Measurements from ENCODE around the gene FBXL19.

Gene FBXL19

GRCh38 chr16:30979170-30980022 is 56.0 kb downstream of the FBXL19 start:
- Histone ChIP-seq H3K4me1 (ENCODE audit: control insufficient read depth, insufficient read depth, low read length) (peaks cover 10% of the 10 kb centered on the region), H3K36me3 (ENCODE audit: control insufficient read depth, insufficient read depth, low read length, severe bottlenecking) (peaks cover 74% of the 10 kb centered on the region), H3K4me3 (ENCODE audit: low read length) (no peak overlapping the region), H3K27me3 (replicated peaks; ENCODE audit: control insufficient read depth, insufficient read depth, low read length) (no peaks in the 10 kb centered on the region), H3K9ac (ENCODE audit: low read length) (no peak overlapping the region), H3K9me3 (ENCODE audit: control insufficient read depth, low read length) (no peaks in the 10 kb centered on the region)
- DNase-seq (ENCODE audit: low read depth), result no peak

GRCh38 chr16:30980023-30980371 is 56.6 kb downstream of the FBXL19 start:
- Histone ChIP-seq H3K27me3 (replicated peaks; ENCODE audit: control insufficient read depth, insufficient read depth, low read length) (no peaks in the 10 kb centered on the region), H3K4me1 (ENCODE audit: control insufficient read depth, insufficient read depth, low read length) (peaks cover 10% of the 10 kb centered on the region), H3K9me3 (ENCODE audit: control insufficient read depth, low read length) (no peaks in the 10 kb centered on the region), H3K36me3 (ENCODE audit: control insufficient read depth, insufficient read depth, low read length, severe bottlenecking) (peaks cover 73% of the 10 kb centered on the region), H3K4me3 (ENCODE audit: low read length) (no peak overlapping the region), H3K9ac (ENCODE audit: low read length) (no peak overlapping the region)
- no peak for DNase-seq (ENCODE audit: low read depth)

- H3K27me3 ChIP-seq (replicated peaks; ENCODE audit: control insufficient read depth, insufficient read depth, low read length), result no peaks in the 10 kb centered on the region
- H3K4me1 ChIP-seq (ENCODE audit: control insufficient read depth, insufficient read depth, low read length), result peaks cover 14% of the 10 kb centered on the region
- H3K9ac ChIP-seq (ENCODE audit: low read length), result no peak overlapping the region
- no peak for DNase-seq (ENCODE audit: low read depth)
- H3K36me3 ChIP-seq (ENCODE audit: control insufficient read depth, insufficient read depth, low read length, severe bottlenecking), result peaks cover 68% of the 10 kb centered on the region
- H3K4me3 ChIP-seq (ENCODE audit: low read length), result no peak overlapping the region
- H3K9me3 ChIP-seq (ENCODE audit: control insufficient read depth, low read length), result no peaks in the 10 kb centered on the region
These were observed 57.1 kb downstream of the FBXL19 start for GRCh38 chr16:30980434-30980833.

GRCh38 chr16:30980959-30981358 is 57.6 kb downstream of the FBXL19 start:
- no peak for DNase-seq (ENCODE audit: low read depth)
- Histone ChIP-seq H3K27me3 (replicated peaks; ENCODE audit: control insufficient read depth, insufficient read depth, low read length) (no peaks in the 10 kb centered on the region), H3K36me3 (ENCODE audit: control insufficient read depth, insufficient read depth, low read length, severe bottlenecking) (peaks cover 63% of the 10 kb centered on the region), H3K4me3 (ENCODE audit: low read length) (no peak overlapping the region), H3K9ac (ENCODE audit: low read length) (no peak overlapping the region), H3K4me1 (ENCODE audit: control insufficient read depth, insufficient read depth, low read length) (peaks cover 19% of the 10 kb centered on the region), H3K9me3 (ENCODE audit: control insufficient read depth, low read length) (no peaks in the 10 kb centered on the region)

GRCh38 chr16:30982548-30983288 is 59.3 kb downstream of the FBXL19 start:
- H3K27me3 ChIP-seq (replicated peaks; ENCODE audit: control insufficient read depth, insufficient read depth, low read length), result no peaks in the 10 kb centered on the region
- H3K36me3 ChIP-seq (ENCODE audit: control insufficient read depth, insufficient read depth, low read length, severe bottlenecking), result peaks cover 48% of the 10 kb centered on the region
- no peaks in the 10 kb centered on the region for H3K9me3 ChIP-seq (ENCODE audit: control insufficient read depth, low read length)
- no peak overlapping the region for H3K9ac ChIP-seq (ENCODE audit: low read length)
- no peak for DNase-seq (ENCODE audit: low read depth)
- peaks cover 29% of the 10 kb centered on the region for H3K4me1 ChIP-seq (ENCODE audit: control insufficient read depth, insufficient read depth, low read length)
- H3K4me3 ChIP-seq (ENCODE audit: low read length), result no peak overlapping the region

- H3K36me3 ChIP-seq (ENCODE audit: control insufficient read depth, insufficient read depth, low read length, severe bottlenecking), result peaks cover 41% of the 10 kb centered on the region
- H3K4me1 ChIP-seq (ENCODE audit: control insufficient read depth, insufficient read depth, low read length), result peaks cover 29% of the 10 kb centered on the region
These were observed 60.0 kb downstream of the FBXL19 start for GRCh38 chr16:30983289-30983889.

GRCh38 chr16:30983898-30984610 is 60.7 kb downstream of the FBXL19 start:
- no peaks in the 10 kb centered on the region for H3K27me3 ChIP-seq (replicated peaks; ENCODE audit: control insufficient read depth, insufficient read depth, low read length)
- H3K4me3 ChIP-seq (ENCODE audit: low read length), result no peak overlapping the region
- H3K36me3 ChIP-seq (ENCODE audit: control insufficient read depth, insufficient read depth, low read length, severe bottlenecking), result peaks cover 37% of the 10 kb centered on the region
- H3K4me1 ChIP-seq (ENCODE audit: control insufficient read depth, insufficient read depth, low read length), result peaks cover 29% of the 10 kb centered on the region
- DNase-seq (ENCODE audit: low read depth), result no peak
- H3K9ac ChIP-seq (ENCODE audit: low read length), result no peak overlapping the region
- no peaks in the 10 kb centered on the region for H3K9me3 ChIP-seq (ENCODE audit: control insufficient read depth, low read length)

More at GRCh38 chr16:30983289-30983889, 60.0 kb downstream of the FBXL19 start:
- H3K9me3 ChIP-seq (ENCODE audit: control insufficient read depth, low read length), result no peaks in the 10 kb centered on the region
- no peaks in the 10 kb centered on the region for H3K27me3 ChIP-seq (replicated peaks; ENCODE audit: control insufficient read depth, insufficient read depth, low read length)
- H3K4me3 ChIP-seq (ENCODE audit: low read length), result no peak overlapping the region
- no peak for DNase-seq (ENCODE audit: low read depth)
- H3K9ac ChIP-seq (ENCODE audit: low read length), result no peak overlapping the region

- Histone ChIP-seq H3K27me3 (replicated peaks; ENCODE audit: control insufficient read depth, insufficient read depth, low read length) (no peaks in the 10 kb centered on the region), H3K4me3 (ENCODE audit: low read length) (peak within 1 kb of the TSS; percentile 76)
- peak; percentile 94 for DNase-seq (ENCODE audit: low read depth)
These were observed 61.5 kb downstream of the FBXL19 start, which contains the start of gene HSD3B7 for GRCh38 chr16:30984669-30985400. Gene HSD3B7 (plus strand): TSS chr16:30985207. CDS start chr16:30985659, 452 bp downstream.

GRCh38 chr16:30985401-30986128 is 62.2 kb downstream of the FBXL19 start:
- no peak for DNase-seq (ENCODE audit: low read depth)

More at GRCh38 chr16:30984669-30985400, 61.5 kb downstream of the FBXL19 start, which contains the start of gene HSD3B7:
- Histone ChIP-seq H3K9me3 (ENCODE audit: control insufficient read depth, low read length) (no peaks in the 10 kb centered on the region), H3K36me3 (ENCODE audit: control insufficient read depth, insufficient read depth, low read length, severe bottlenecking) (peaks cover 31% of the 10 kb centered on the region), H3K9ac (ENCODE audit: low read length) (peak within 1 kb of the TSS; percentile 83), H3K4me1 (ENCODE audit: control insufficient read depth, insufficient read depth, low read length) (peaks cover 29% of the 10 kb centered on the region)

More at GRCh38 chr16:30985401-30986128, 62.2 kb downstream of the FBXL19 start:
- Histone ChIP-seq H3K9me3 (ENCODE audit: control insufficient read depth, low read length) (no peaks in the 10 kb centered on the region), H3K4me3 (ENCODE audit: low read length) (peak overlapping the region; percentile 76), H3K4me1 (ENCODE audit: control insufficient read depth, insufficient read depth, low read length) (peaks cover 29% of the 10 kb centered on the region), H3K27me3 (replicated peaks; ENCODE audit: control insufficient read depth, insufficient read depth, low read length) (no peaks in the 10 kb centered on the region), H3K36me3 (ENCODE audit: control insufficient read depth, insufficient read depth, low read length, severe bottlenecking) (peaks cover 24% of the 10 kb centered on the region), H3K9ac (ENCODE audit: low read length) (peak overlapping the region; percentile 83)

Data from adipocyte (in vitro differentiated cells).